MG63 (cell line): ENCODE results near the gene SPINT2. TPM values are rescaled to one million over a fixed set of nuclear protein-coding genes. Genes with fewer than 3 reads are reported as not detected.
"Not testable (repeated sequence)": the region's sequence is repeated elsewhere in the genome, so short reads cannot be mapped to it uniquely, and the experiment has no call there.

Experiments
- DNase-seq: peaks from one replicate; pipeline ENCODE4 v3.0.0-alpha.2; 2020
- H3K27me3 ChIP-seq: fragments of 250-450 bp; sonication (Bioruptor Pico); 2 replicates; pipeline ENCODE4 v1.5.1; 2020; ENCODE audit warnings: mild to moderate bottlenecking, moderate library complexity
- H3K36me3 ChIP-seq: fragments of 250-450 bp; sonication (Bioruptor Pico); 2 replicates; pipeline ENCODE4 v1.5.1; 2020; ENCODE audit warnings: mild to moderate bottlenecking, moderate library complexity
- H3K4me3 ChIP-seq: fragments of 250-450 bp; sonication (Bioruptor Pico); 2 replicates; pipeline ENCODE4 v1.5.1; 2020; ENCODE audit warnings: mild to moderate bottlenecking, moderate library complexity
- H3K9me3 ChIP-seq: fragments of 250-450 bp; sonication (Bioruptor Pico); 2 replicates; pipeline ENCODE4 v1.5.1; 2020; ENCODE audit warnings: mild to moderate bottlenecking, moderate library complexity
- total RNA-seq: library from RNA; depleted of rRNA; stranded (reverse); fragments of >200 nt; shearing (Covaris generic); gene quantifications from 2 replicates; pipeline ENCODE4 v1.2.3, GENCODE V29; 2014; ENCODE audit warnings: low replicate concordance

Gene SPINT2
- total RNA-seq, 1 experiment from 2014 or later: 7.7 TPM

GRCh38 chr19:38253788-38254187 lies 10.6 kb upstream of the SPINT2 start:
- Histone ChIP-seq H3K36me3 (no peaks in the 10 kb centered on the region), H3K4me3 (no peak overlapping the region), H3K9me3 (no peaks in the 10 kb centered on the region), H3K27me3 (no peaks in the 10 kb centered on the region)
- DNase-seq: no peak

- H3K27me3 ChIP-seq: no peaks in the 10 kb centered on the region
- DNase-seq: no peak
- H3K9me3 ChIP-seq: no peaks in the 10 kb centered on the region
- no peak overlapping the region for H3K4me3 ChIP-seq
- H3K36me3 ChIP-seq: no peaks in the 10 kb centered on the region
These were observed 8.9 kb upstream of the SPINT2 start for GRCh38 chr19:38255383-38256014.

DNA sequence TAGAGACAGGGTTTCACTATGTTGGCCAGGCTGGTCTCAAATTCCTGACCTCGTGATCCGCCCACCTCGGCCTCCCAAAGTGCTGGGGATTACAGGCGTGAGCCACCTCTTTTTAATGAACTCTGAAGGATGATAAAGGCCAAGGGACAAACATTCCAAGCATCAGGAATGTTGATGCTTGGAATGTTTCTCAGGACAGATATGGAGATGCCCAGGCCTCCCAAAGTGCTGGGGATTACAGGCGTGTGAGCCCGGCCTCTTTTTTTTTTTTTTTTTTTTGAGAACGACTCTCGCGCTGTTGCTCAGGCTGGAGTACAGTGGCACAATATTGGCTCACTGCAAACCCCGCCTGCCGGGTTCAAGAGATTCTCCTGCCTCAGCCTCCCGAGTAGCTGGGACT lies 2.4 kb upstream of the SPINT2 start:
- H3K36me3 ChIP-seq, H3K4me3 ChIP-seq, DNase-seq, H3K27me3 ChIP-seq, H3K9me3 ChIP-seq: not testable (repeated sequence)

DNA sequence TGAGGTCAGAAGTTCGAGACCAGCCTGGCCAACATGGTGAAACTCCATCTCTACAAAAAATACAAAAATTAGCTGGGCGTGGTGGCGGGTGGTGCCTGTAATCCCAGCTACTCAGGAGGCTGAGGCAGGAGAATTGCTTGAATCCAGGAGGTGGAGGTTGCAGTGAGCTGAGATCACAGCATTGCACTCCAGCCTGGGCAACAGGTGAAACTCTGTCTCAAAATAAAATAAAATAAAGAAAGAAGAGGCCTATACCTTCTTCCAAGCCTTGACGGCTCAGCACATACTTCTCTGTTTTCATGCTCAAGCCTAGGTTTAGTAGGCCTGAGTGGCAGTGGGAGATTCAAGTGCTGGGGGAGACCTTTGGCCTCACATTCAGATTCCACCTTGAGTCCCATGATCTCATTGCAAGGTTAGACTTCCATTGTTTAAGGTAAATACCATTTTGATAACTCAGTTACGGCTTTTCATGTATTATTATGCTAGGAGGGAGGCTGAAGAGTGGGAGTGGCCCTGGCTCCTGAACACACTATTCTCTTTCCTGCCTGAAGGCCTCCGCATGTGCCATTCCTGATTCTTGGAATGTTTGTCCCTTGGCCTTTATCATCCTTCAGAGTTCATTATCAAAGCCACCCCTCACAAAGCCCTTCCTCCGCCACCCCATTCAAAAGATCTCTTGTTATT lies 1.6 kb upstream of the SPINT2 start:
- no peaks in the 10 kb centered on the region for H3K36me3 ChIP-seq
- H3K27me3 ChIP-seq: no peaks in the 10 kb centered on the region
- H3K4me3 ChIP-seq: no peak overlapping the region
- no peak for DNase-seq
- H3K9me3 ChIP-seq: no peaks in the 10 kb centered on the region

DNA sequence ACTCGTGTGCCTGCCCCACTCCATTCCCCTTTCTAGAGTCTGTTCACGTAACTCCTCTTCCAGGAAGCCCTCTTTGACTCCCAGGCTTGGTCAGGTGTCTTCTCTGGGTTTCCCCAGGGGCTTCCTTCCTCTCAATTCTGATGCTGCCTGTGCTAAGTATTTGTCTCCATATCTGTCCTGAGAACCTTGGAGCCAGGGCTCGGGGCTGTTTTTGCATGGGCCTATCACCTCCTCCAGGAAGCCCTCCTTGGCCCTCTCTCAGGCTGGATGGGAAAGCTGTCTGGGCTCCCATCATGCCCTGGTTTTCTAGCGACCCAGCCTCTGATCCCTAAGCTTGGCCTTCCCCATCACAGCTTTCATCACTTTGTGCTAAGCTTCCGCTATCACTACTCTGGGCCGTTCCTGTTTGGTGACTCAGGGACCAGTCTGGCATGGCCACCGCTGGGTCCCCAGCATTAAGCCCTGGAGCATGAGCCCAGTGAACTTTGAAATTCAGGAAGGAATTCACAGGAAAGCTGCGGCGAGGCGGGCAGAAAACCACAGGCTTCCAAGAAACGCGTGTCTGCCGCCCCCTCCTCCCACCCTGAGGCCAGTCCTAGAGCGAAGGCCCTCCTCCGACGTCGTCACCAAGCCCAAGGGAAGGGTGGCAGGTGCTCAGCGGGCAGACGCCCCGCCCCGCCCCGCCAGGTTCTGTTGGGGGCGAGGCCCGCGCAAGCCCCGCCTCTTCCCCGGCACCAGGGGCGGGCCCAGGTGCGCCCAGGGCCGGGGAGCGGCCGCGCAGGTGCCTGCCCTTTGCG lies 486 bp upstream of the SPINT2 start:
- Histone ChIP-seq H3K27me3 (no peaks in the 10 kb centered on the region), H3K36me3 (no peaks in the 10 kb centered on the region), H3K9me3 (no peaks in the 10 kb centered on the region), H3K4me3 (no peak overlapping the region)
- no peak for DNase-seq

GRCh38 chr19:38265213-38265861 lies 964 bp downstream of the SPINT2 start:
- Histone ChIP-seq H3K9me3 (no peaks in the 10 kb centered on the region), H3K36me3 (no peaks in the 10 kb centered on the region), H3K4me3 (no peak overlapping the region), H3K27me3 (no peaks in the 10 kb centered on the region)
- DNase-seq: no peak

GRCh38 chr19:38265921-38266429 lies 1.6 kb downstream of the SPINT2 start:
- no peak for DNase-seq
- Histone ChIP-seq H3K4me3 (no peak overlapping the region), H3K27me3 (no peaks in the 10 kb centered on the region), H3K9me3 (no peaks in the 10 kb centered on the region), H3K36me3 (no peaks in the 10 kb centered on the region)

DNA sequence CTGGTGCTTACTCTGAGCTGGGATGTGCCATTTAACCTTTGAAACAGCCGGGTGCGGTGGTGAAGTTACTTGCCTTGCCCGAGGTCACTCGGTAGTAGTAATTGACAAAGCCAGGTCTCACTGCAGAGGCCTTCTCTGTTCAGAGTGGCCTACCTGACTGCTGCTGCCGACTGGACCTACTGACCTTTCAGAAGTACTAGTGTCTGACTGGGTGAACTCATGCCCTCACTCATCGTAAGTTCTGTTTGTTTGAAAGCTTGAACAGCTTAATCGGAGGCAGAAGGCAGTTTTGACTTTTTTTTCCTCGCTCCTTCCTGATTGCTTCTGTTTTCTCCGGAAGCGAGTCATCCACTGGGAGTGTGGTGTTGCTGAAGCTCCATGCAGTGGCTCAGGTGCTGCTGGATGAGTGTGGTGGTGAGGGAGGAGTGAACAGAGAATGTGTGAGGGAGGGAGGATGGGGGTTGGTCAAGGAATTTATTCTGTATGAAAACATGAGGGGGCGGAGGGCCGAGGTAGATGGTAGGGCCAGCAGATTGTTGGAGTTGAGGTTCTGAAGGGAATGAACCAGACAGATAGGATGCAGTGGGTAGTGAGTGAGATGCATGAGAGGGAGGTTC lies 2.7 kb downstream of the SPINT2 start:
- Histone ChIP-seq H3K36me3 (no peaks in the 10 kb centered on the region), H3K9me3 (no peaks in the 10 kb centered on the region)

GRCh38 chr19:38267761-38268483 lies 3.5 kb downstream of the SPINT2 start:
- Histone ChIP-seq H3K36me3 (no peaks in the 10 kb centered on the region), H3K4me3 (no peak overlapping the region), H3K9me3 (no peaks in the 10 kb centered on the region), H3K27me3 (no peaks in the 10 kb centered on the region)
- DNase-seq: no peak

More for the DNA sequence above, 2.7 kb downstream of the SPINT2 start:
- Histone ChIP-seq H3K27me3 (no peaks in the 10 kb centered on the region), H3K4me3 (no peak overlapping the region)
- peak; percentile 38 for DNase-seq

DNA sequence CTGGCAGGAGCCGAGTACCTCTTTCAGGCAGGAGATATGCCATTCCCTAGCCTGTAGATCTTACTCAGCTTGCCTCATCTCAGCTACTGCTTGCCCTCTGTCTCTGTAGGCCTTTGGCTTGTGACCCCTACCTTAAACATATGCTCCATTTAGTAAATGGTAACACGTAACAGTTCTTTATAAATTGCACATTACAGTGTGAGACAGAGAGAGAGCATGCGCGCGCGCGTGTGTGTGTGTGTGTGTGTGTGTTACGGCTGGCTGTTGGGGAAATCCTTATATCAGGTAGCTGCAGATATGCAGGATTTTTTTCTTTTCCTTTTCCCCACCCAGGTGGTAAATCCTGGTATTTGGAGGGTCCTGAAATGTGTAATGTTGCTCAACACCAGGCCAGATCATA lies 4.2 kb downstream of the SPINT2 start:
- DNase-seq: no peak
- H3K36me3 ChIP-seq: no peaks in the 10 kb centered on the region
- no peak overlapping the region for H3K4me3 ChIP-seq
- H3K9me3 ChIP-seq: no peaks in the 10 kb centered on the region
- H3K27me3 ChIP-seq: no peaks in the 10 kb centered on the region

- no peaks in the 10 kb centered on the region for H3K27me3 ChIP-seq
- H3K9me3 ChIP-seq: no peaks in the 10 kb centered on the region
- H3K4me3 ChIP-seq: no peak overlapping the region
- H3K36me3 ChIP-seq: no peaks in the 10 kb centered on the region
- peak; percentile 99 for DNase-seq
These were observed 6.3 kb downstream of the SPINT2 start for GRCh38 chr19:38270587-38271167.

- DNase-seq: no peak
- H3K36me3 ChIP-seq: no peaks in the 10 kb centered on the region
- no peaks in the 10 kb centered on the region for H3K27me3 ChIP-seq
- no peak overlapping the region for H3K4me3 ChIP-seq
- no peaks in the 10 kb centered on the region for H3K9me3 ChIP-seq
These were observed 9.1 kb downstream of the SPINT2 start for GRCh38 chr19:38273499-38273898.

GRCh38 chr19:38274739-38275138 lies 10.4 kb downstream of the SPINT2 start:
- no peaks in the 10 kb centered on the region for H3K36me3 ChIP-seq
- DNase-seq: no peak
- no peaks in the 10 kb centered on the region for H3K27me3 ChIP-seq
- H3K4me3 ChIP-seq: no peak overlapping the region
- no peaks in the 10 kb centered on the region for H3K9me3 ChIP-seq

DNA sequence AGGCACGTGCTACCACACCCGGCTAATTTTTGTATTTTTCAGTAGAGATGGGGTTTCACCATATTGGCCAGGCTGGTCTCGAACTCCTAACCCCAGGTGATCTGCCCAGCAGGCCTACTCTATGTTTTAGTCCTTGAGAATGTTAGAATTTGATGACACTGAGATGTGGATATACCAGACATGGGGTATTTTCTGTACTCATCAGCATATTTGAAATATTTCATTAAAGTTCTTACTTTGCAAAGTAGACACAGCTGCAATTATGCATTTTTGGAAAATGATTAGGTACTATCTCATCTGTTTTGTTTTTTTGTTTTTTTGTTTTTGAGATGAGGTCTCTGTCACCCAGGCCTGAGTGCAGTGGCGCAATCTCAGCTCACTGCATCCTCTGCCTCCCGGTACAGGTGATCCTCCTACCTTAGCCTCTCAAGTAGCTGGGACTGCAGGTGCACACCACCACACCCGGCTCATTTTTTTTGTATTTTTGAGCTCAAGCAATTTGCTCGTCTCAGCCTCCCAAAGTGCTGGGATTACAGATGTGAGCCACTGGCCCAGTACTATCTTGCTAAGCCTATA lies 12.7 kb downstream of the SPINT2 start:
- H3K9me3 ChIP-seq: no peaks in the 10 kb centered on the region
- no peaks in the 10 kb centered on the region for H3K36me3 ChIP-seq
- DNase-seq: no peak
- no peaks in the 10 kb centered on the region for H3K27me3 ChIP-seq
- no peak overlapping the region for H3K4me3 ChIP-seq

GRCh38 chr19:38277549-38277948 lies 13.2 kb downstream of the SPINT2 start:
- H3K27me3 ChIP-seq: no peaks in the 10 kb centered on the region
- no peak overlapping the region for H3K4me3 ChIP-seq
- no peaks in the 10 kb centered on the region for H3K36me3 ChIP-seq
- no peak for DNase-seq
- H3K9me3 ChIP-seq: no peaks in the 10 kb centered on the region
